GM19193 (cell line): ENCODE measurements around the gene LRRTM4.

ENCODE experiments used
- POLR2A ChIP-seq: IDR thresholded peaks from 4 replicates; pipeline ENCODE4 v1.6.1; 2011; ENCODE audit not compliant: insufficient read depth, insufficient read length; ENCODE audit errors: extremely low read depth

The LRRTM4 gene

GRCh38 chr2:76946631-76947145 lies 575.5 kb downstream of the LRRTM4 start:
- TF ChIP-seq POLR2A = no peak

GRCh38 chr2:76940559-76940958 lies 581.6 kb downstream of the LRRTM4 start:
- TF ChIP-seq POLR2A = no peak

- no peak for TF ChIP-seq POLR2A
These were observed 584.0 kb downstream of the LRRTM4 start for GRCh38 chr2:76938153-76938552.

GRCh38 chr2:76932550-76932949 lies 589.6 kb downstream of the LRRTM4 start:
- TF ChIP-seq POLR2A = no peak

- no peak for TF ChIP-seq POLR2A
These were observed 592.0 kb downstream of the LRRTM4 start for GRCh38 chr2:76930056-76930744.

- no peak for TF ChIP-seq POLR2A
These were observed 594.1 kb downstream of the LRRTM4 start for GRCh38 chr2:76928026-76928425.

- no peak for TF ChIP-seq POLR2A
These were observed 601.2 kb downstream of the LRRTM4 start for GRCh38 chr2:76921006-76921405.

GRCh38 chr2:76895469-76895868 lies 626.7 kb downstream of the LRRTM4 start:
- no peak for TF ChIP-seq POLR2A

- no peak for TF ChIP-seq POLR2A
These were observed 651.6 kb downstream of the LRRTM4 start for GRCh38 chr2:76870581-76870980.

- no peak for TF ChIP-seq POLR2A
These were observed 652.2 kb downstream of the LRRTM4 start for GRCh38 chr2:76870011-76870410.

- TF ChIP-seq POLR2A = no peak
These were observed 654.3 kb downstream of the LRRTM4 start for GRCh38 chr2:76867854-76868253.

GRCh38 chr2:76866464-76866863 lies 655.7 kb downstream of the LRRTM4 start:
- no peak for TF ChIP-seq POLR2A

GRCh38 chr2:76862901-76863300 lies 659.3 kb downstream of the LRRTM4 start:
- no peak for TF ChIP-seq POLR2A

- TF ChIP-seq POLR2A = no peak
These were observed 660.5 kb downstream of the LRRTM4 start for GRCh38 chr2:76861708-76862107.

- no peak for TF ChIP-seq POLR2A
These were observed 671.2 kb downstream of the LRRTM4 start for GRCh38 chr2:76851000-76851399.

GRCh38 chr2:76849086-76849485 lies 673.1 kb downstream of the LRRTM4 start:
- TF ChIP-seq POLR2A = no peak

GRCh38 chr2:76839826-76840225 lies 682.4 kb downstream of the LRRTM4 start:
- no peak for TF ChIP-seq POLR2A

GRCh38 chr2:76829374-76830234 lies 692.6 kb downstream of the LRRTM4 start:
- TF ChIP-seq POLR2A = no peak
